Muscle of back (tissue), 11 donors: ENCODE results near the gene NAV1. TPM values are rescaled to one million over a fixed set of nuclear protein-coding genes. Genes with fewer than 3 reads are reported as not detected.
A peak's percentile ranks its signal among the peaks of the same experiment; 100 is the strongest.
"Not testable (repeated sequence)": the region's sequence is repeated elsewhere in the genome, so short reads cannot be mapped to it uniquely, and the experiment has no call there.

ENCODE experiments used
- DNase-seq, 3 donors: peaks; one replicate each; pipeline versions ENCODE4 v3.0.0 to v3.0.0-alpha.2; 2013
- polyA plus RNA-seq, 10 donors: library from polyadenylated mRNA; unstranded; fragments of 120-200 nt; gene quantifications; one replicate each; pipeline ENCODE4 v1.2.1, GENCODE V29; 2013; ENCODE audit not compliant: insufficient read length in 10 of 10

Gene NAV1
- polyA plus RNA-seq, 10 donors, result 16.4 to 32.6 (median 23.5) TPM

- DNase-seq, result no peak
These were observed 2.2 kb downstream of the NAV1 start for GRCh38 chr1:201540846-201541735.

DNA sequence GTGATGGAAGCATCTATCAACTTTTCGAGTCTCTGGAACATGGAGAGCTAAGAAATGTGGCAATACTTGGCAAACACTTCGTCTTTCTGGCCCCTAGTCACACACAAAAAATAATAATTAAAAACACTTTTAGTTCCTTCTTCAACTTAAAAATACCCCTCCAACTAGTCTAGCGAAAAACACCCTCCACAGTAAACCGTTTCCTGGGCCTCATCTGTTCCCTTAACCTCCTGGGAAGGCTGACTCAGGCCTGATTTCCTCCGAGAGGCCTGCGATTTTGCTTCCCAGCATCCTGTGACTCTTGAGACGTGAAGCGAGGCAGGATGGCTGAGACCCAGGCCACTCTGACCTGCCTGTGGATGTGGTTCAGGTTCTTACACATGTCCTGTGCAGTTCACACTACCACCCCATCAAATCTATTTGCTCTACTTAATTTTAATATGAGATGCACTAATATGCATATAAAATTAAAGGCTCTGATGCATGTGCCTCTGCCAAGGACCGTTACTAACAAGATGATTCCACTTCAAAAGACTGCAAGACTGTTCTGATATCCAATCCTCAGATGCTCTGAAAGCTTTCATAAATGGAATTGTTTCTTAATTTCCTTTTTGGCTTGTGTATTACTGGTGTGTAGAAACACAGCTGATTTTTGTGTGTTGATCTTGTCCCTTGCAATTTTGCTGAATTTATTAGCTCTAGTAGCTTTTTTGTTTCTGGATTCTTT is 3.5 kb downstream of the NAV1 start:
- peak in 2 of 3 donors; percentile 48 to 68 for DNase-seq

GRCh38 chr1:201543871-201544642 is 5.1 kb downstream of the NAV1 start:
- peak in 1 of 3 donors; percentile 16 for DNase-seq

DNA sequence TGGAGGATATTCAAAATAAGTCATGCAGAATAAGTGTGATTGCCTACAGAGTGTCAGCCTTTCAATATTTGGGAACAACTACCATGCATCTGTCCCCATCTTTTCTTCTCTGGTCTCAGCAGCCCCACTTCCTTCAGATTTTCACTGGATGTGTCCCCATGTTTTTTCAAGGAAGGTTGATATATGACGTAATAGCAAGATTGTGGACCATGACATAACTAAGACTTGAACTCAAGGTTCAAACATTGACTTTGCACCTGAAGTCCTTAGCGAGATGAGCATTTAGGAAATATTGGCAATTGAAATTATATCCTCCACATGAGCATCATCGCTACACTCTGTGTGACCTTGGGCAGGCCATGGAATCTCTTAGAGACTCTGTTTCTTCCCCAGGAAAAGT is 5.8 kb downstream of the NAV1 start:
- DNase-seq, result no peak

GRCh38 chr1:201545851-201546492 is 7.0 kb downstream of the NAV1 start:
- no peak for DNase-seq

DNA sequence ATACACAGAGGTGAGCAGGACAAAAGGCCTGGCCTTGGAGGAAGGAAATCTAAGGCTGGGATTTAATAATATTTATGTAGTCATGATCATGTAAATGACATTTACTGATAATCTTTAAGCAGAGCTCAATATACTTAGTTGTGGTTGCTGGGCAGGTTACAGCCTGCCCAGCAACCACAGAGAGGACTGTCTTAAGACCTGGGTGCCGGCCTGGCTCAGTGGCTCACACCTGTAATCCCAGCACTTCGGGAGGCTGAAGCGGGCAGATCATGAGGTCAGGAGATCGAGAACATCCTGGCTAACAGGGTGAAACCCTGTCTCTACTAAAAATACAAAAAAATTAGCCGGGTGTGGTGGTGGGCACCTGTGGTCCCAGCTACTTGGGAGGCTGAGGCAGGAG is 10.6 kb downstream of the NAV1 start:
- not testable (repeated sequence) for DNase-seq

DNA sequence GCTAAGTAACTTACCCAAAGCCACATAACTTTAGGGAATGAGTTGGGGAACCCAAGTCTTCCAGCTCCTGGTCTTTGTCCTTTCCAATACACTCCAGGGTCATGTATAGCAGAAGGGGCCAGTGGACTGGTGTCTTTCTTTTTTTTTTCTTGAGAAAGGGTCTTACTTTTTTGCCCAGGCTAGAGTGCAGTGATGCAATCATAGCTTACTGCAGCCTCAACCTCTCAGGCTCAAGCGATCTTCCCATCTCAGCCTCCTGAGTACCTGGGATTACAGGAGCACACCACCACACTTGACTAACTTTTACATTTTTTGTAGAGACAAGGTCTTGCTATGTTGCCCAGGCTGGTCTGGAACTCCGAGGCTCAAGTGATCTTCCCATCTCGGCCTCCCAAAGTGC is 12.2 kb downstream of the NAV1 start:
- DNase-seq, result no peak

DNA sequence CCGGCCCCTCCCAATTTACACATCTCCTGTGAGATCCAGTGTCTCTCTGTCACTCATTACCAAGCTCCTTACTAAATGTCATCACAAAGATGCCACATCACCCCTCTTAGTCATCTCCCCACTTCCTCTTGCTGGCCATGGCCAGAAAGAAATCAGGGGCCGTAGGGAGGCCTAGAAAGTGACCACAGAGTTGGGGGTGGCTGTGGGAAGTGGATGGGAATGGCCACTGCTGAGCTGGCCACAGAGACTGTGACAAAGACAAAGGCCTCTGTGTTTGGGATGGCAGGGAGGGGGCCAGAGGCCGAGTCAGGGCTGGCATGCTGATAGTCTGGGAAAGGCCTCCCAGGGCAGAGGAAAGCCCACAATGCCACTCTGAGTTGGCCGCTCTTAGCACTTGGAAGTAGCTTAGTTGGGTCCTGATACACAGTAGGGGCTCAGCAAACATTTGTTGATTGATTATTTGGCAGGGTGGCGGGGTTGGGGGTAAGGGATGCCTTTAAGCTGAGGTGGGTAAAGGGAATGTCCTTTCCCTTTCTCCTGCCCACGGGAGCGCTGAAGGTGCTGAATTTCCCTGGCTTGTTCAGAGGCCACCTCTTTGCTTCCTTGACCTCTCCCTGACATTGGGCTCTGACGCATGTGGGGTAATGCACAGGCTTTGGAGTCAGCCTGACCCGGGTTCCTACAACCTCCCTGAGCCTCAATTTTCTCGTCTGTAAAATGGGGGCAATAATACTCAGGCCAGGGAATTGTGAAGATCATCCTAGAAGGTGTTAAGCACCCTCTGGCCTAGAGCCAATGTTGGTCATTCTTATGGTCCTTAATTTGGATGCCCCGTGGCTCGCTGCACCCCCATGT is 13.2 kb downstream of the NAV1 start:
- DNase-seq, result no peak

GRCh38 chr1:201552941-201553351 is 14.0 kb downstream of the NAV1 start:
- no peak for DNase-seq

DNA sequence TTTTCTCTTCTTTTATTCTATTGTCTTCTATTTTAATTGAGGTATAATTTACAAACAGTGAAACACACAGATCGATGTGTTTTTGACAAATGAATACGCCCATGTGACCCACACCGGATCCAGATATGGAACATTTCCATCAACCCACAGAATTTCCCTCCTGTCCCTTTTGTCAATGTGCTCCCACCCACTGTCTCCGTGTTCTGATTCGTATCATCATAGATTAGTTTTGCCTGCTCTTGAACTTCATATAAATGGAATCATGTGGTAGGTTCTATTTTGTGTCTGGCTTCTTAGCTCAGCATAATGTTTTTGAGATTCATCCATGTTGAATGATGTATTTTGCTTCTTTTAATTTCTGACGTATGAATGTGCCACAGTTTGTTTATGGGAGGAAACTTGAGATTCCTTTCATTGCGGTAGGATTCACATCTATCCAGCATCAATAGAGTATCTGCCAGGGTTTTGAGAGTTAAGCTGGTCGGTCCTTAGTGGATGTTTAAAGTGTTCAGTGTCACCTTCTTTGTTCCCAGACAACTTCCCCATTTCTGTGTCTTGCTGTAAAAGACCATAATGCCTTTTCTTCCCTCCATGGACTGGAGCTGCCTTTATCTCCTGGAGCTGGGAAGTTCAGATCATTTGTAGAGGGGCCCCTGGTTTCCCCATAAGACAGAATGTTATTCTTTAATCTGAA is 14.7 kb downstream of the NAV1 start:
- DNase-seq, result no peak

- no peak for DNase-seq
These were observed 15.3 kb downstream of the NAV1 start for GRCh38 chr1:201554190-201554600.

GRCh38 chr1:201554789-201555592 is 16.1 kb downstream of the NAV1 start:
- peak in 1 of 3 donors; percentile 7 for DNase-seq

- DNase-seq, result peak in 1 of 3 donors; percentile 25
These were observed 16.6 kb downstream of the NAV1 start for GRCh38 chr1:201555593-201555945.

GRCh38 chr1:201556841-201557571 is 18.1 kb downstream of the NAV1 start:
- DNase-seq, result peak in 1 of 3 donors; percentile 29

GRCh38 chr1:201557572-201557958 is 18.6 kb downstream of the NAV1 start:
- peak in 1 of 3 donors; percentile 44 for DNase-seq

DNA sequence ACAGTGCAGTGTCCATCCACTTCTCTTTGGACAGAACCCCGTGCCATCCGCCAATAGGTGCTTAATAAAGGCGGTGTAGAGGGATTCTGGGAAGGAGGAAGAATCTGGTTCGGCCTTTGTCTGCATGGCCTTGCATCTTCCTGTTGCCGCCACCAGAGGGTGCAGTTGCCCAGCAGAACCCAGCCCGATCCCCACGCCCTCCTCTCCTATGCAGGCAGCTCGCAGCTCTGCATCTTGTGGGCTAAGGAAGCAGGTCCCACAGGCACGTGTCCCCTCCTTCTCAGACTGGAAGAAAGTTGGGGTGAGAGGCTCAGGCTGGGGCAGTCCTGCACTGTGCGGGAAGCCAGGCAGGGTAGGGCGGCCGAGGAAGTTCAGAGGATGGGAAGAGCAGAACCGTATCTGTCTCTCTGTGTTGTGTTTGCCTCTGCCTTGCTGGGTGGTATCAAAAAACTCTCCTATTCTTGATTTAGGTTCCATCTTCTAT is 20.8 kb downstream of the NAV1 start:
- DNase-seq, result peak; percentile 76 to 91 (median 86)

DNA sequence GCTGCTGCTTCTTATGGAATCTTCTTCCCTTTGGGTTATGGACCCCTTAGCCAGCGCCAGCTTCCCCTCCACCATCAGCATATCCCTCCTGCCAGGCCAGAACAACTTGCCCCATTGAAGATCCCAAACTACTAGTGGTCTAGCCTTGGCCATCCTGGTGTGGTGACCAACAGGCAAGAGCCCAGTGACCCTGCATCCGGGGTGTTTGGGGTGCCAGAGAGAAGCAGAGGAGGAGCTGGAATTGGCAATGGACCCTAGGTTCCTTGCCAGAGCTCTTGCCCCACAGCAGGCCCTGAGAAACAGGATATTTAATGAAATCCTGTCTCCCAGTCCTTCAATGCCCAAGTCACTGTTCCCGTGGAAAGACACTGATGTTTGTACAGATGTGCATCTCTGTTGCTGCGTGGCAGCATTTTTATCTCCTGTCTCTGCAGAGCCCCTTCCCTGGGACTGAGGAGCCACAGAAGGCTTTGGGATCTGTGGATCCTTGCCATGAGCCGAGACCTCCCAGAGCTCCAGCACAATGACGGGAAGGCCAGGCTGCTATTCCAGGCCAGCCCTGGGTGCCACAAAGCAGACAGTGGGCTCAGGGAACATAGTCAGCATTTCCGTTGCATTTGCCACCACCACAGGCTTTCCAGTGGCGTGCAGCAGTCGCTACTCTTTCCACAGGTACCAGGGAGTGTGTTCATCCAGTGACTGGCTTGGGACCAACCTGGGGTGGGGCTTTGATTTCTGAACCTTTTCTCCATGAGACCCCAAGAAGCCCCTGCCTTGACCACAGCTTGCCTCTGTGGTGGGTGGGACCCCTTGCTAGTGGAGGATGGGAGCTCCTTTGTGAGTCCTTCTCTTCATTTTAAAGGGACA is 21.6 kb downstream of the NAV1 start:
- DNase-seq, result no peak
